ENCODE results near the gene IGSF23.

GRCh38 chr19:44573627-44574026, 39.7 kb upstream of the IGSF23 start:
- TF ChIP-seq EZH2 (IDR thresholded peaks at IDR 0.05; ENCODE audit: insufficient read depth, poor library complexity, severe bottlenecking) (no peak), EZH2phosphoT487 (IDR thresholded peaks at IDR 0.05; ENCODE audit: insufficient read depth, low read depth) (no peak)

All from GM23248 (cell line).